ENCODE results near the gene KLHL29. TPM values are rescaled to one million over a fixed set of nuclear protein-coding genes. Genes with fewer than 3 reads are reported as not detected.

The KLHL29 gene
- total RNA-seq, 1 donor from 2014 or later = 5.0 TPM

- no peak overlapping the region for H3K4me3 ChIP-seq (ENCODE audit: low read depth, low read length)
- no peaks in the 10 kb centered on the region for H3K36me3 ChIP-seq (ENCODE audit: control insufficient read depth, insufficient read depth, low read length)
- DNase-seq (ENCODE audit: low read depth) = no peak
- no peaks in the 10 kb centered on the region for H3K27me3 ChIP-seq (ENCODE audit: control insufficient read depth, insufficient read depth, low read length)
- FAIRE-seq = no peak
- TF ChIP-seq CTCF (IDR thresholded peaks at IDR 0.05; ENCODE audit: insufficient read depth, low read length, severe bottlenecking) = no peak
Measured at GRCh38 chr2:23754970-23755369, 370.0 kb downstream of the KLHL29 start.

- no peak overlapping the region for H3K4me3 ChIP-seq (ENCODE audit: low read depth, low read length)
- DNase-seq (ENCODE audit: low read depth) (peak; percentile 85), FAIRE-seq (no peak)
- no peak for TF ChIP-seq CTCF (IDR thresholded peaks at IDR 0.05; ENCODE audit: insufficient read depth, low read length, severe bottlenecking)
- no peaks in the 10 kb centered on the region for H3K27me3 ChIP-seq (ENCODE audit: control insufficient read depth, insufficient read depth, low read length)
- H3K36me3 ChIP-seq (ENCODE audit: control insufficient read depth, insufficient read depth, low read length) = peaks cover 1% of the 10 kb centered on the region
Measured at GRCh38 chr2:23756593-23757292, 371.8 kb downstream of the KLHL29 start.

- H3K4me3 ChIP-seq (ENCODE audit: low read depth, low read length) = no peak overlapping the region
- no peaks in the 10 kb centered on the region for H3K27me3 ChIP-seq (ENCODE audit: control insufficient read depth, insufficient read depth, low read length)
- no peak for TF ChIP-seq CTCF (IDR thresholded peaks at IDR 0.05; ENCODE audit: insufficient read depth, low read length, severe bottlenecking)
- FAIRE-seq (peak; percentile 91), DNase-seq (ENCODE audit: low read depth) (peak; percentile 93)
- H3K36me3 ChIP-seq (ENCODE audit: control insufficient read depth, insufficient read depth, low read length) = peaks cover 1% of the 10 kb centered on the region
Measured at GRCh38 chr2:23757686-23758433, 372.9 kb downstream of the KLHL29 start.
